HepG2 (cell line): ENCODE results near the gene GNPAT. TPM values are rescaled to one million over a fixed set of nuclear protein-coding genes. Genes with fewer than 3 reads are reported as not detected.
A peak's percentile ranks its signal among the peaks of the same experiment; 100 is the strongest.

ENCODE experiments used
- BRCA1 ChIP-seq: sonication (generic); formaldehyde crosslinking; IDR thresholded peaks from 2 replicates; pipeline ENCODE4 v1.4.0; 2020; ENCODE audit warnings: missing genetic modification reagents
- CEBPG ChIP-seq: IDR thresholded peaks from 2 replicates; pipeline ENCODE4 v1.6.1; 2016
- EZH2 ChIP-seq: conservative IDR thresholded peaks from 2 replicates; pipeline ENCODE4 v1.6.1; 2012; ENCODE audit warnings: mild to moderate bottlenecking, low read depth, low read length, moderate library complexity
- FIP1L1 ChIP-seq: fragments of 200-400 bp; formaldehyde crosslinking; IDR thresholded peaks from 2 replicates; pipeline ENCODE4 v1.6.1; 2018; ENCODE audit warnings: low read depth, mild to moderate bottlenecking, low read length, moderate library complexity, borderline replicate concordance; ENCODE audit not compliant: insufficient read depth
- FOXM1 ChIP-seq: sonication (generic); formaldehyde crosslinking; IDR thresholded peaks from 2 replicates; pipeline ENCODE4 v1.5.0; 2020; ENCODE audit warnings: missing genetic modification reagents
- HOXD1 ChIP-seq: sonication (generic); formaldehyde crosslinking; IDR thresholded peaks from 2 replicates; pipeline ENCODE4 v1.5.0; 2020; ENCODE audit warnings: missing genetic modification reagents
- KDM2A ChIP-seq: sonication (generic); formaldehyde crosslinking; IDR thresholded peaks from 2 replicates; pipeline ENCODE4 v1.4.0; 2020; ENCODE audit warnings: low read depth, missing genetic modification reagents, borderline replicate concordance
- NBN ChIP-seq: fragments of 450-650 bp; conservative IDR thresholded peaks from 2 replicates; pipeline ENCODE4 v1.6.1; 2017
- SALL1 ChIP-seq: sonication (generic); formaldehyde crosslinking; IDR thresholded peaks from 2 replicates; pipeline ENCODE4 v1.8.0; 2022; ENCODE audit warnings: mild to moderate bottlenecking, missing genetic modification reagents
- TCF7 ChIP-seq: sonication (generic); IDR thresholded peaks from 2 replicates; pipeline ENCODE4 v1.6.1; 2016; ENCODE audit warnings: antibody characterized with exemption, low read depth
- TOE1 ChIP-seq: sonication (generic); formaldehyde crosslinking; IDR thresholded peaks from 2 replicates; pipeline ENCODE4 v1.4.0; 2020; ENCODE audit warnings: mild to moderate bottlenecking, missing genetic modification reagents
- ZFX ChIP-seq: sonication (generic); formaldehyde crosslinking; IDR thresholded peaks from 2 replicates; pipeline ENCODE4 v1.4.0; 2020; ENCODE audit warnings: mild to moderate bottlenecking, low read depth, missing genetic modification reagents, moderate library complexity
- ZNF615 ChIP-seq: sonication (generic); formaldehyde crosslinking; IDR thresholded peaks from 2 replicates; pipeline ENCODE4 v1.5.0; 2020; ENCODE audit warnings: mild to moderate bottlenecking, missing genetic modification reagents, borderline replicate concordance
- ZNF777 ChIP-seq: sonication (generic); formaldehyde crosslinking; IDR thresholded peaks from 2 replicates; pipeline ENCODE4 v1.4.0; 2020; ENCODE audit warnings: missing genetic modification reagents
- ZNF790 ChIP-seq: sonication (generic); formaldehyde crosslinking; IDR thresholded peaks from 2 replicates; pipeline ENCODE4 v1.8.0; 2022; ENCODE audit warnings: missing genetic modification reagents, mild to moderate bottlenecking, borderline replicate concordance
- polyA plus RNA-seq, 8 experiments: library from polyadenylated mRNA; depleted of rRNA in 3 of 8; stranded (reverse) in 7 of 8; unstranded in 1 of 8; fragments of >200 nt; fragmentation: Illumina TruSeq in 4 of 8; extraction: Trizol in 4 of 8; gene quantifications; 2 replicates each; pipeline versions ENCODE4 v1.2.1 to v1.2.3, GENCODE V29; 2011 to 2016; ENCODE audit warnings: low read depth in 4 of 8, missing spikeins in 1 of 8, mixed read lengths in 1 of 8; ENCODE audit not compliant: insufficient read depth in 1 of 8
- total RNA-seq, 5 experiments: library from RNA; depleted of rRNA; stranded (reverse); fragments of >200 nt; fragmentation: Illumina TruSeq; extraction: Trizol; gene quantifications; 2 replicates each; pipeline ENCODE4 v1.2.3, GENCODE V29; 2016; ENCODE audit warnings: low read depth in 1 of 5
- TF ChIP-seq, protein P1 (sequence below): sonication (generic); formaldehyde crosslinking; IDR thresholded peaks from 2 replicates; pipeline ENCODE4 v1.4.0; 2020; ENCODE audit warnings: mild to moderate bottlenecking, missing genetic modification reagents, borderline replicate concordance
- TF ChIP-seq, protein P2 (sequence below): fragments of 450-650 bp; IDR thresholded peaks from 2 replicates; pipeline ENCODE4 v1.6.1; 2017
- TF ChIP-seq, protein P3 (sequence below): sonication (generic); formaldehyde crosslinking; IDR thresholded peaks from 2 replicates; pipeline ENCODE4 v1.8.0; 2022; ENCODE audit warnings: mild to moderate bottlenecking, missing genetic modification reagents, borderline replicate concordance
- TF ChIP-seq, protein P4 (sequence below): sonication (generic); formaldehyde crosslinking; conservative IDR thresholded peaks from 2 replicates; pipeline ENCODE4 v1.4.0; 2020; ENCODE audit warnings: missing genetic modification reagents

GNPAT gene
- total and polyA plus RNA-seq, 2 of the 13 experiments (the other 11 are each of a cell fraction or from before 2014, with no cell fraction given) = 58.3 to 114 TPM

DNA sequence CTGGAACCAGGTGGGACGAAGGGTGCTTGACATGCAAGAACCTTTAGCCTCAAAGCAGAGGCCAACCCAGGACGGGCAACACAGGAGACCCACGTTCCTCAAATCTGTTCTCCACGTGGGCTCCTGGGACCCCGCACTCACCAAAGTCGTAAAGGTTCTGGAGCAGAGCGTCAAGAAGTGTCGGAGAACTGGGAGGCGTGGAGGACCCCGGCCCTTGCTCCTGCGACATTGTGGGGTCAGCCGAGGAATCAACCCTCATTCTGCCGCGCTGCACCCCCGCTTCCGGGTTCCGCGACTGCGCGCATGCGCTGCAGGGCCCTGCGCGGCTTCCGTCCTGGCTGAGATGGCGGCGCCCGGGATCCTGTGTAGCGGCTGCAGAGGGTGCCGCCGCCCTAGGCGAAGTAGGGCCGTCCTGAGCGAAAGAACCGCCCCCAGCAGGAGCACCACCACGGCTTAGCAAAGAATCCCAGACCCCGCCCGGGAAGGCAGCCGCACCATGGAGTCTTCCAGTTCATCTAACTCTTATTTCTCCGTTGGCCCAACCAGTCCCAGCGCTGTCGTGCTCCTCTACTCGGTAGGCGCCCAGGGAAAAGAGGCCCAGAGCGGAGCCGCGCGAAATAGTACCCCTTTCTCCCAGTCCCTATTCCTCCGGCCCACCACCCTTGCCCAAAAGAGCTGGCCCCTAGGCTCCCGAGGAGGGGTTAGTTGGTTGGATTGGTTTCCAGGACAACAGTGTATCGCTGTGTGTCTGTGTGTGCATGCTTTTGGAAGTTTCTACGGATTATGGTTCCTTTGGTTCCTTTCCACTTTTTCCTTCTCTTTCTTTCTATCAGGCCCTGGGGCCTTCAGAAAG, at the start of gene GNPAT (continued):
- TF ChIP-seq SALL1 (peak; percentile 82), FOXM1 (CRISPR knock-in tag) (no peak), FIP1L1 (0 out of 2 replicates have a peak, but pooled peaks have one; percentile 23), TOE1 (CRISPR knock-in tag) (0 out of 2 replicates have a peak, but pooled peaks have one; percentile 32), ZNF790 (CRISPR knock-in tag) (no peak), BRCA1 (CRISPR knock-in tag) (peak; percentile 81; the same call in 1 of the 2 replicates), KDM2A (peak; percentile 57; the same call in 1 of the 2 replicates), TCF7 (no peak), HOXD1 (CRISPR knock-in tag) (no peak), ZFX (peak; percentile 88), NBN (no peak), ZNF615 (CRISPR knock-in tag) (0 out of 2 replicates have a peak, but pooled peaks have one; percentile 81), ZNF777 (CRISPR knock-in tag) (peak; percentile 26; the same call in 1 of the 2 replicates), EZH2 (no peak), CEBPG (CRISPR knock-in tag) (no peak)
- TF ChIP-seq, protein P1, sequence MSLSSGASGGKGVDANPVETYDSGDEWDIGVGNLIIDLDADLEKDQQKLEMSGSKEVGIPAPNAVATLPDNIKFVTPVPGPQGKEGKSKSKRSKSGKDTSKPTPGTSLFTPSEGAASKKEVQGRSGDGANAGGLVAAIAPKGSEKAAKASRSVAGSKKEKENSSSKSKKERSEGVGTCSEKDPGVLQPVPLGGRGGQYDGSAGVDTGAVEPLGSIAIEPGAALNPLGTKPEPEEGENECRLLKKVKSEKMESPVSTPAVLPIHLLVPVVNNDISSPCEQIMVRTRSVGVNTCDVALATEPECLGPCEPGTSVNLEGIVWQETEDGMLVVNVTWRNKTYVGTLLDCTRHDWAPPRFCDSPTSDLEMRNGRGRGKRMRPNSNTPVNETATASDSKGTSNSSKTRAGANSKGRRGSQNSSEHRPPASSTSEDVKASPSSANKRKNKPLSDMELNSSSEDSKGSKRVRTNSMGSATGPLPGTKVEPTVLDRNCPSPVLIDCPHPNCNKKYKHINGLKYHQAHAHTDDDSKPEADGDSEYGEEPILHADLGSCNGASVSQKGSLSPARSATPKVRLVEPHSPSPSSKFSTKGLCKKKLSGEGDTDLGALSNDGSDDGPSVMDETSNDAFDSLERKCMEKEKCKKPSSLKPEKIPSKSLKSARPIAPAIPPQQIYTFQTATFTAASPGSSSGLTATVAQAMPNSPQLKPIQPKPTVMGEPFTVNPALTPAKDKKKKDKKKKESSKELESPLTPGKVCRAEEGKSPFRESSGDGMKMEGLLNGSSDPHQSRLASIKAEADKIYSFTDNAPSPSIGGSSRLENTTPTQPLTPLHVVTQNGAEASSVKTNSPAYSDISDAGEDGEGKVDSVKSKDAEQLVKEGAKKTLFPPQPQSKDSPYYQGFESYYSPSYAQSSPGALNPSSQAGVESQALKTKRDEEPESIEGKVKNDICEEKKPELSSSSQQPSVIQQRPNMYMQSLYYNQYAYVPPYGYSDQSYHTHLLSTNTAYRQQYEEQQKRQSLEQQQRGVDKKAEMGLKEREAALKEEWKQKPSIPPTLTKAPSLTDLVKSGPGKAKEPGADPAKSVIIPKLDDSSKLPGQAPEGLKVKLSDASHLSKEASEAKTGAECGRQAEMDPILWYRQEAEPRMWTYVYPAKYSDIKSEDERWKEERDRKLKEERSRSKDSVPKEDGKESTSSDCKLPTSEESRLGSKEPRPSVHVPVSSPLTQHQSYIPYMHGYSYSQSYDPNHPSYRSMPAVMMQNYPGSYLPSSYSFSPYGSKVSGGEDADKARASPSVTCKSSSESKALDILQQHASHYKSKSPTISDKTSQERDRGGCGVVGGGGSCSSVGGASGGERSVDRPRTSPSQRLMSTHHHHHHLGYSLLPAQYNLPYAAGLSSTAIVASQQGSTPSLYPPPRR (CRISPR knock-in tag) = peak; percentile 64; the same call in 1 of the 2 replicates
- TF ChIP-seq, protein P2, sequence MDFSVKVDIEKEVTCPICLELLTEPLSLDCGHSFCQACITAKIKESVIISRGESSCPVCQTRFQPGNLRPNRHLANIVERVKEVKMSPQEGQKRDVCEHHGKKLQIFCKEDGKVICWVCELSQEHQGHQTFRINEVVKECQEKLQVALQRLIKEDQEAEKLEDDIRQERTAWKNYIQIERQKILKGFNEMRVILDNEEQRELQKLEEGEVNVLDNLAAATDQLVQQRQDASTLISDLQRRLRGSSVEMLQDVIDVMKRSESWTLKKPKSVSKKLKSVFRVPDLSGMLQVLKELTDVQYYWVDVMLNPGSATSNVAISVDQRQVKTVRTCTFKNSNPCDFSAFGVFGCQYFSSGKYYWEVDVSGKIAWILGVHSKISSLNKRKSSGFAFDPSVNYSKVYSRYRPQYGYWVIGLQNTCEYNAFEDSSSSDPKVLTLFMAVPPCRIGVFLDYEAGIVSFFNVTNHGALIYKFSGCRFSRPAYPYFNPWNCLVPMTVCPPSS = no peak
- TF ChIP-seq, protein P3, sequence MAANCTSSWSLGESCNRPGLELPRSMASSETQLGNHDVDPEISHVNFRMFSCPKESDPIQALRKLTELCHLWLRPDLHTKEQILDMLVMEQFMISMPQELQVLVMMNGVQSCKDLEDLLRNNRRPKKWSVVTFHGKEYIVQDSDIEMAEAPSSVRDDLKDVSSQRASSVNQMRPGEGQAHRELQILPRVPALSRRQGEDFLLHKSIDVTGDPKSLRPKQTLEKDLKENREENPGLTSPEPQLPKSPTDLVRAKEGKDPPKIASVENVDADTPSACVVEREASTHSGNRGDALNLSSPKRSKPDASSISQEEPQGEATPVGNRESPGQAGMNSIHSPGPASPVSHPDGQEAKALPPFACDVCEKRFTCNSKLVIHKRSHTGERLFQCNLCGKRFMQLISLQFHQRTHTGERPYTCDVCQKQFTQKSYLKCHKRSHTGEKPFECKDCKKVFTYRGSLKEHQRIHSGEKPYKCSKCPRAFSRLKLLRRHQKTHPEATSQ (CRISPR knock-in tag) = no peak
- TF ChIP-seq, protein P4, sequence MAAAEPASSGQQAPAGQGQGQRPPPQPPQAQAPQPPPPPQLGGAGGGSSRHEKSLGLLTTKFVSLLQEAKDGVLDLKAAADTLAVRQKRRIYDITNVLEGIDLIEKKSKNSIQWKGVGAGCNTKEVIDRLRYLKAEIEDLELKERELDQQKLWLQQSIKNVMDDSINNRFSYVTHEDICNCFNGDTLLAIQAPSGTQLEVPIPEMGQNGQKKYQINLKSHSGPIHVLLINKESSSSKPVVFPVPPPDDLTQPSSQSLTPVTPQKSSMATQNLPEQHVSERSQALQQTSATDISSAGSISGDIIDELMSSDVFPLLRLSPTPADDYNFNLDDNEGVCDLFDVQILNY = peak; percentile 64
